ENCODE measurements around the gene HYAL4.

GRCh38 chr7:123901101-123901500 is 56.1 kb downstream of the HYAL4 start:
- TF ChIP-seq POLR2AphosphoS5 (IDR thresholded peaks at IDR 0.05; ENCODE audit: low read depth, low read length) (no peak), TAF1 (IDR thresholded peaks at IDR 0.05; ENCODE audit: borderline replicate concordance, low read depth, low read length) (no peak)
